ENCODE measurements around the gene C10orf143. TPM values are rescaled to one million over a fixed set of nuclear protein-coding genes. Genes with fewer than 3 reads are reported as not detected.

C10orf143 gene
- 1 to 10 TPM; 1.5 to 8.6 (median 3.7) TPM for total RNA-seq

DNA sequence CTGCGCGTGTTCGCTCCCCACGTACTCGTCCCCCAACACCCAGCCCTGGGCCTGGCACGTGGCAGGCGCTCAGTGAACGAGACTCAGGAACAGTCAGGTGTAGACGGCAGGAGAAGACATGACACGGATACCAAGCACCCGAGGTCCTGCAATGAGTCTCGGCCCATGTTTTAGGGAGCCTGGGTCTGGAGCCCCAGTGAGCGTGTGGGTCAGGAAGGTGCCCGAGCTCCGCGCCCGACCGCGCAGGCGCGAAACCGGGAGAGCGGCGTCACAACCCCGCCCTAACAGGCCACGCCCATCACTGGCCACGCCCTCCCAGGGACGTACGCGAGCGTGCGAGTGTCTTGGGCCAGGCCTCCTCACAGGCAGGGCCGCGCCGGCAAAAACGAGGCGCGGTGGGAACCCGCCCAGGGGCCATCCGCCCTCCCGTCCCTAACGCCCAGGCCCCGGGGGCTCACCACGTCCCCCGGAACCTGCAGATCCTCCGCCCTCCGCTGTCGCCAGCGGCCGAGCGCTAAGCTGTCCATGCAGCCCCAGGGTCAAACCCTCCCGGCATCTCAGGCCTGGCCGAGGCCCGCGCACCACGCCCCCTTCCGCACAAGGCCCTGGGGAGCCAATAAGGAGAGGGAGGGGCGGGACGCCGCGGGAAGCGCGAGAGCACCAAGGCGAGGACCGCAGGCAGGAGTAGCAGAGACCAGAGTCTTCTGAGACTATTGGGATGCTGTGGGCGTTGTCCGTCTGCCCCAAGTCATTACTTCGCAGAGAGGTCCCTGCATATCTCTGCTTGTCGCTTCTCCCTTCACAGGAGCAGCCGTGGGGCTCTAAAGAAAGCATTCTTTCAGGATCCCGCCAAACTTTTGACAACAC, at the start of gene C10orf143:
Gene C10orf143 (minus strand): TSS at position 585 of the 867 bp plus-strand sequence. CDS start 58 bp downstream, at position 527.
- Histone ChIP-seq H3K4me1 (peaks cover 0 to 31% (median 11%) of the 10 kb centered on the region in 4 donors), H3K27ac (peak within 1 kb of the TSS; percentile 88 to 94 (median 92)), H3K27me3 (no peaks in the 10 kb centered on the region), H3K36me3 (peaks cover 0 to 5% (median 0%) of the 10 kb centered on the region in 3 donors), H3K9me3 (no peaks in the 10 kb centered on the region), H3K4me3 (peak within 1 kb of the TSS; percentile 50 to 86 (median 68))
- 0 to 1% methylated on average over 24 to 56 of the region's 71 CpGs for WGBS, 2 donors
- TF ChIP-seq POLR2A (IDR thresholded peaks at IDR 0.05) (peak; percentile 50 to 79), EP300 (IDR thresholded peaks at IDR 0.05) (peak; percentile 20 to 90)
- TF ChIP-seq, protein P1, sequence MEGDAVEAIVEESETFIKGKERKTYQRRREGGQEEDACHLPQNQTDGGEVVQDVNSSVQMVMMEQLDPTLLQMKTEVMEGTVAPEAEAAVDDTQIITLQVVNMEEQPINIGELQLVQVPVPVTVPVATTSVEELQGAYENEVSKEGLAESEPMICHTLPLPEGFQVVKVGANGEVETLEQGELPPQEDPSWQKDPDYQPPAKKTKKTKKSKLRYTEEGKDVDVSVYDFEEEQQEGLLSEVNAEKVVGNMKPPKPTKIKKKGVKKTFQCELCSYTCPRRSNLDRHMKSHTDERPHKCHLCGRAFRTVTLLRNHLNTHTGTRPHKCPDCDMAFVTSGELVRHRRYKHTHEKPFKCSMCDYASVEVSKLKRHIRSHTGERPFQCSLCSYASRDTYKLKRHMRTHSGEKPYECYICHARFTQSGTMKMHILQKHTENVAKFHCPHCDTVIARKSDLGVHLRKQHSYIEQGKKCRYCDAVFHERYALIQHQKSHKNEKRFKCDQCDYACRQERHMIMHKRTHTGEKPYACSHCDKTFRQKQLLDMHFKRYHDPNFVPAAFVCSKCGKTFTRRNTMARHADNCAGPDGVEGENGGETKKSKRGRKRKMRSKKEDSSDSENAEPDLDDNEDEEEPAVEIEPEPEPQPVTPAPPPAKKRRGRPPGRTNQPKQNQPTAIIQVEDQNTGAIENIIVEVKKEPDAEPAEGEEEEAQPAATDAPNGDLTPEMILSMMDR (IDR thresholded peaks at IDR 0.05) = no peak
- peak; percentile 94 to 95 for DNase-seq (ENCODE audit: low spot score in 2 of 2)

DNA sequence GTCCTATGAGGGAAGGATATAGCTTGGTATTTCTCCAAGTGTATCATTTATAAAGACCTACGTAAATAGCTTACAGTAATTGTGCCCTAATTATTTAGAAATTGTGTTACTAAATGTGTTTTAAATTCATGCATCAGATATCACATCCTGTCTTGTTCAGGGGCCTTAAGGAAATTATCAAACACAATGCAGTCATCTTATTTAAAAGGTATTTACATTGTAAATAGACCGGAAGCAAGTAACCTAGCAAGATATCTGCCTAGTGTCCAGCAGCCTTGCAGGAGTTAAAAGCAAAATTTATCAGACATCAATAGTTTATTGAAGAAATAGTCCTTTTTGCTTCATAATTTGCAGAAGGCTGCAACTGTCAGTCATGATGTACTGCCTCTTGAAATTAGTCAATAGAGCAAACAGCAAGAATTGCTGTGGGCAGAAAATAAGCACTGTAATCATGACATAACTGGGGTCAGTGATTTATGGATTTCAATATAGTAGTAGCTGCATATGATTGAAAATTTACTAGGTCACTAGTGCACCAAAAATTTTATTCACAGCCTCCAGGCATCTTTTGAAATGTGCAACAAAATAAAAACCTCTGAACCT, 48.7 kb upstream of the C10orf143 start:
- no peak for DNase-seq (ENCODE audit: low spot score in 2 of 2)
- H3K36me3 ChIP-seq = peaks cover 0 to 38% (median 4%) of the 10 kb centered on the region in 3 donors
- no peaks in the 10 kb centered on the region for H3K4me1 ChIP-seq
- H3K9me3 ChIP-seq = no peaks in the 10 kb centered on the region
- no peak overlapping the region for H3K27ac ChIP-seq
- TF ChIP-seq, protein P1 (IDR thresholded peaks at IDR 0.05) = no peak
- no peak for TF ChIP-seq POLR2A (IDR thresholded peaks at IDR 0.05)
- no peaks in the 10 kb centered on the region for H3K27me3 ChIP-seq
- no peak overlapping the region for H3K4me3 ChIP-seq
- 81 to 89% methylated on average over 2 of the region's 2 CpGs for WGBS, 2 donors

DNA sequence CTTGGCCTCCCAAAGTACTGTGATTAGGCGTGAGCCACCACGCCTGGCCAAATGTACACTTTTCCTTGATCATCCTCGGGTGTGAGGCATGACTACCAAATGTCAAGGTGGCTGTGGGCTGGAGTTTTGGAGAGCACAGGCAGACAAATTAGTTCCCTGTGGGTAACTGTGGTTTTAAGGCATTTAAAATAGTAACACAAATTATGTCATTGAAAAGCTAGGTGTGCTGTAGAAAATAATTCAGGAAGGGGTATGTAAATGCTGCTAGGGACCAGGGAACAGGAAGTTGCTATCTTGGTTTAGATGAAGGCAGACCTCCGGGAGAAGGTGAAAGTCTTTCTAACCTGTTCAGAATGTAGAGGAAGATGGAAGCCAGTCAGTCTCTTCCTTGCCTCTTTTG, 35.4 kb upstream of the C10orf143 start:
- no peak for TF ChIP-seq EP300 (IDR thresholded peaks at IDR 0.05)
- TF ChIP-seq, protein P1 (IDR thresholded peaks at IDR 0.05) = no peak
- no peak for TF ChIP-seq POLR2A (IDR thresholded peaks at IDR 0.05)
- no peak for DNase-seq (ENCODE audit: low spot score in 2 of 2)
- WGBS, 2 donors = 77 to 80% methylated on average over 4 of the region's 4 CpGs
- no peak overlapping the region for H3K4me3 ChIP-seq
- no peak overlapping the region for H3K27ac ChIP-seq
- peaks cover 0 to 32% (median 12%) of the 10 kb centered on the region in 4 donors for H3K4me1 ChIP-seq
- no peaks in the 10 kb centered on the region for H3K9me3 ChIP-seq
- H3K36me3 ChIP-seq = peaks cover 0 to 48% (median 0%) of the 10 kb centered on the region in 3 donors
- H3K27me3 ChIP-seq = no peaks in the 10 kb centered on the region

DNA sequence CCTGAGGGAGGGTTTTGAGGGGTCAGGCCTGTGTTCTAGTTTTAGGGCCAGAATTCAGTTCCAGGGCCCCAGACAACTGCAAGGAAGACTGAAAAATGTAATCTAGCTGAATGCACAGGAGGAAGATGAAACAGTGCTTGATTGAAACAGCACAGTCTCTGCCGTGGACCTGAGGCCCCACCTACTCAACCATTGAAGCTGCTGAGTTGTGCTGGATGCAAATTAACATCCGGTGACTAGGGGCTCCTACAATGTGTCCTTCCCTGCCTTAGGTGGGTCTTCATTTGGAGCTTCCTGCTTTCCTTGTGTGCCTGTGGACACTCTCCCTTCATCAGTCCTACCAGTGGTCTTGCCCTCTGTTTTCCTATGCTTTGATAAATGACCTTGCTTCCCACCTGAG, 31.2 kb upstream of the C10orf143 start:
- no peaks in the 10 kb centered on the region for H3K9me3 ChIP-seq
- H3K27ac ChIP-seq = no peak overlapping the region
- 35 to 59% methylated on average over 2 of the region's 2 CpGs for WGBS, 2 donors
- H3K27me3 ChIP-seq = no peaks in the 10 kb centered on the region
- peaks cover 0 to 68% (median 29%) of the 10 kb centered on the region in 4 donors for H3K4me1 ChIP-seq
- H3K36me3 ChIP-seq = peaks cover 0 to 21% (median 0%) of the 10 kb centered on the region in 3 donors
- H3K4me3 ChIP-seq = no peak overlapping the region
- no peak for TF ChIP-seq POLR2A (IDR thresholded peaks at IDR 0.05)
- TF ChIP-seq, protein P1 (IDR thresholded peaks at IDR 0.05) = no peak
- TF ChIP-seq EP300 (IDR thresholded peaks at IDR 0.05) = no peak
- no peak for DNase-seq (ENCODE audit: low spot score in 2 of 2)

DNA sequence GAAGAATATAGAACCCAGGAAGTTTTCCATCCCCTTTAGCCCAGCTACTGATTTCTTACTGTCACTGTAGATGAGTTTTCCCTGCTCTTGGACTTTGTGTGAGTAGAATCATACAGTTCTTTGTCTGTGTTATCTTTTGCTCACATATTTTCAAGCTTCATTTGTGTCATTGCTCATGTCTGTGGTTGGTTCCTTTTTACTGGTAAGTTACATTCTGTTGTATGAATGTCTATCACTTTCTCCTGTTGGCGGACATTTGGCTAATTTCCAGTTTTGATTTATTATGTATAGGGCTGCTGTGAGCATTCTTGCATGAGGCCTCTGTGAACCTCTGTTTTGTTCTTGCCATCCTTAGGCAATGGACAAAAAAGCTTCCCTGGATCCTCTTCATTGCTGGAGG, 30.8 kb upstream of the C10orf143 start:
- H3K4me3 ChIP-seq = no peak overlapping the region
- no peaks in the 10 kb centered on the region for H3K27me3 ChIP-seq
- H3K27ac ChIP-seq = no peak overlapping the region
- TF ChIP-seq POLR2A (IDR thresholded peaks at IDR 0.05) = no peak
- TF ChIP-seq, protein P1 (IDR thresholded peaks at IDR 0.05) = no peak
- no peak for TF ChIP-seq EP300 (IDR thresholded peaks at IDR 0.05)
- H3K9me3 ChIP-seq = no peaks in the 10 kb centered on the region
- H3K36me3 ChIP-seq = peaks cover 0 to 16% (median 0%) of the 10 kb centered on the region in 3 donors
- no peak for DNase-seq (ENCODE audit: low spot score in 2 of 2)
- peaks cover 0 to 64% (median 29%) of the 10 kb centered on the region in 4 donors for H3K4me1 ChIP-seq
- 26 to 44% methylated on average over 1 of the region's 1 CpG for WGBS, 2 donors

Measured in tibial nerve (tissue), 4 donors.